Measurements from ENCODE around the gene ZNF691.

ZNF691 gene

DNA sequence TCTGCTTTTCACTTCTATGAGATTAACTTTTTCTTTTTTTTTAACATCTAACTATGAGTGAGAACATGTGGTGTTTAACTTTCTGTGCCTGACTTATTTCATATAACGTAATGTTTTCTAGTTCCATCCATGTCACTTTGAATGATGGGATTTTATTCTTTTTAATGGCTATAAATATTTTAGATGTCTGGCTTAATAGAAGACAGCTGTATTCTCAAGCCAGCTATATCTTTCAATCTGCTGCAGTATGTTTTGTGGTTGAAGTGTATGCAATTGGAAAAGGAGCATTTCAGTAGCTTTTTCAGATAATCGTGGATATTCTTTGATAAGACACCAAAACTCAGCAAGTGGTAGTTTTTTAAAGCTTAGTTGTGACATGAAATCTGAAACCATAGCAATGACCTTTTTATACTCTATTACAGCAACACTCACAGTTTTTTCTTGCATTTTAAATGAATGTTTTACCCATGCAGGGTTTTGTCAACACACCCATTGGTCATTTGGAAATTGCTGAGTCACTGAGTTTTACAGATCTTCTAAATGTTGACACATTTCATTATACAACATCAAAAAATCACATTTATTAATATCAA lies 23.5 kb upstream of the ZNF691 start (continued):
- TF ChIP-seq, protein P1, sequence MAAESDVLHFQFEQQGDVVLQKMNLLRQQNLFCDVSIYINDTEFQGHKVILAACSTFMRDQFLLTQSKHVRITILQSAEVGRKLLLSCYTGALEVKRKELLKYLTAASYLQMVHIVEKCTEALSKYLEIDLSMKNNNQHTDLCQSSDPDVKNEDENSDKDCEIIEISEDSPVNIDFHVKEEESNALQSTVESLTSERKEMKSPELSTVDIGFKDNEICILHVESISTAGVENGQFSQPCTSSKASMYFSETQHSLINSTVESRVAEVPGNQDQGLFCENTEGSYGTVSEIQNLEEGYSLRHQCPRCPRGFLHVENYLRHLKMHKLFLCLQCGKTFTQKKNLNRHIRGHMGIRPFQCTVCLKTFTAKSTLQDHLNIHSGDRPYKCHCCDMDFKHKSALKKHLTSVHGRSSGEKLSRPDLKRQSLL (tag by site-specific recombination; IDR thresholded peaks at IDR 0.05), result no peak
- TF ChIP-seq ZNF571 (tag by site-specific recombination; IDR thresholded peaks at IDR 0.05), result no peak
- TF ChIP-seq ZNF157 (tag by site-specific recombination; IDR thresholded peaks at IDR 0.05), result no peak
- TF ChIP-seq, protein P2, sequence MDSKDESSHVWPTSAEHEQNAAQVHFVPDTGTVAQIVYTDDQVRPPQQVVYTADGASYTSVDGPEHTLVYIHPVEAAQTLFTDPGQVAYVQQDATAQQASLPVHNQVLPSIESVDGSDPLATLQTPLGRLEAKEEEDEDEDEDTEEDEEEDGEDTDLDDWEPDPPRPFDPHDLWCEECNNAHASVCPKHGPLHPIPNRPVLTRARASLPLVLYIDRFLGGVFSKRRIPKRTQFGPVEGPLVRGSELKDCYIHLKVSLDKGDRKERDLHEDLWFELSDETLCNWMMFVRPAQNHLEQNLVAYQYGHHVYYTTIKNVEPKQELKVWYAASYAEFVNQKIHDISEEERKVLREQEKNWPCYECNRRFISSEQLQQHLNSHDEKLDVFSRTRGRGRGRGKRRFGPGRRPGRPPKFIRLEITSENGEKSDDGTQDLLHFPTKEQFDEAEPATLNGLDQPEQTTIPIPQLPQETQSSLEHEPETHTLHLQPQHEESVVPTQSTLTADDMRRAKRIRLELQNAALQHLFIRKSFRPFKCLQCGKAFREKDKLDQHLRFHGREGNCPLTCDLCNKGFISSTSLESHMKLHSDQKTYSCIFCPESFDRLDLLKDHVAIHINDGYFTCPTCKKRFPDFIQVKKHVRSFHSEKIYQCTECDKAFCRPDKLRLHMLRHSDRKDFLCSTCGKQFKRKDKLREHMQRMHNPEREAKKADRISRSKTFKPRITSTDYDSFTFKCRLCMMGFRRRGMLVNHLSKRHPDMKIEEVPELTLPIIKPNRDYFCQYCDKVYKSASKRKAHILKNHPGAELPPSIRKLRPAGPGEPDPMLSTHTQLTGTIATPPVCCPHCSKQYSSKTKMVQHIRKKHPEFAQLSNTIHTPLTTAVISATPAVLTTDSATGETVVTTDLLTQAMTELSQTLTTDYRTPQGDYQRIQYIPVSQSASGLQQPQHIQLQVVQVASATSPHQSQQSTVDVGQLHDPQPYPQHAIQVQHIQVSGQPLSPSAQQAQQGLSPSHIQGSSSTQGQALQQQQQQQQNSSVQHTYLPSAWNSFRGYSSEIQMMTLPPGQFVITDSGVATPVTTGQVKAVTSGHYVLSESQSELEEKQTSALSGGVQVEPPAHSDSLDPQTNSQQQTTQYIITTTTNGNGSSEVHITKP (tag by site-specific recombination; IDR thresholded peaks at IDR 0.05), result no peak
- no peak for TF ChIP-seq ZNF791 (tag by site-specific recombination; IDR thresholded peaks at IDR 0.05)
- TF ChIP-seq, protein P3, sequence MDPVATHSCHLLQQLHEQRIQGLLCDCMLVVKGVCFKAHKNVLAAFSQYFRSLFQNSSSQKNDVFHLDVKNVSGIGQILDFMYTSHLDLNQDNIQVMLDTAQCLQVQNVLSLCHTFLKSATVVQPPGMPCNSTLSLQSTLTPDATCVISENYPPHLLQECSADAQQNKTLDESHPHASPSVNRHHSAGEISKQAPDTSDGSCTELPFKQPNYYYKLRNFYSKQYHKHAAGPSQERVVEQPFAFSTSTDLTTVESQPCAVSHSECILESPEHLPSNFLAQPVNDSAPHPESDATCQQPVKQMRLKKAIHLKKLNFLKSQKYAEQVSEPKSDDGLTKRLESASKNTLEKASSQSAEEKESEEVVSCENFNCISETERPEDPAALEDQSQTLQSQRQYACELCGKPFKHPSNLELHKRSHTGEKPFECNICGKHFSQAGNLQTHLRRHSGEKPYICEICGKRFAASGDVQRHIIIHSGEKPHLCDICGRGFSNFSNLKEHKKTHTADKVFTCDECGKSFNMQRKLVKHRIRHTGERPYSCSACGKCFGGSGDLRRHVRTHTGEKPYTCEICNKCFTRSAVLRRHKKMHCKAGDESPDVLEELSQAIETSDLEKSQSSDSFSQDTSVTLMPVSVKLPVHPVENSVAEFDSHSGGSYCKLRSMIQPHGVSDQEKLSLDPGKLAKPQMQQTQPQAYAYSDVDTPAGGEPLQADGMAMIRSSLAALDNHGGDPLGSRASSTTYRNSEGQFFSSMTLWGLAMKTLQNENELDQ (tag by site-specific recombination; IDR thresholded peaks at IDR 0.05; ENCODE audit: low read depth), result no peak
- TF ChIP-seq ZNF121 (tag by site-specific recombination; IDR thresholded peaks at IDR 0.05), result no peak
- TF ChIP-seq MEIS1 (CRISPR knock-in tag; IDR thresholded peaks at IDR 0.05; ENCODE audit: borderline replicate concordance), result no peak
- no peak for TF ChIP-seq ZNF658 (tag by site-specific recombination; IDR thresholded peaks at IDR 0.05)
- TF ChIP-seq ZNF274 (IDR thresholded peaks at IDR 0.05; ENCODE audit: low read length), result no peak
- TF ChIP-seq ZNF274 (tag by site-specific recombination; IDR thresholded peaks at IDR 0.05; ENCODE audit: borderline replicate concordance), result no peak
- TF ChIP-seq ZSCAN23 (tag by site-specific recombination; IDR thresholded peaks at IDR 0.05), result no peak
- TF ChIP-seq RBAK (tag by site-specific recombination; IDR thresholded peaks at IDR 0.05), result no peak
- no peak for TF ChIP-seq ZNF624 (tag by site-specific recombination; IDR thresholded peaks at IDR 0.05)
- TF ChIP-seq ZNF341 (tag by site-specific recombination; IDR thresholded peaks at IDR 0.05; ENCODE audit: low read depth), result no peak
- no peak for TF ChIP-seq ZBTB20 (tag by site-specific recombination; IDR thresholded peaks at IDR 0.05)
- TF ChIP-seq BCL11A (tag by site-specific recombination; IDR thresholded peaks at IDR 0.05; ENCODE audit: low read depth), result no peak
- no peak; the same call in 1 of the 2 replicates for TF ChIP-seq ZNF629 (tag by site-specific recombination; IDR thresholded peaks at IDR 0.05)
- TF ChIP-seq GFI1B (tag by site-specific recombination; IDR thresholded peaks at IDR 0.05), result no peak
- peak; percentile 79 for TF ChIP-seq ZNF335 (tag by site-specific recombination; conservative IDR thresholded peaks at IDR 0.05)
- no peak for TF ChIP-seq ZNF501 (tag by site-specific recombination; IDR thresholded peaks at IDR 0.05)
- TF ChIP-seq, protein P4, sequence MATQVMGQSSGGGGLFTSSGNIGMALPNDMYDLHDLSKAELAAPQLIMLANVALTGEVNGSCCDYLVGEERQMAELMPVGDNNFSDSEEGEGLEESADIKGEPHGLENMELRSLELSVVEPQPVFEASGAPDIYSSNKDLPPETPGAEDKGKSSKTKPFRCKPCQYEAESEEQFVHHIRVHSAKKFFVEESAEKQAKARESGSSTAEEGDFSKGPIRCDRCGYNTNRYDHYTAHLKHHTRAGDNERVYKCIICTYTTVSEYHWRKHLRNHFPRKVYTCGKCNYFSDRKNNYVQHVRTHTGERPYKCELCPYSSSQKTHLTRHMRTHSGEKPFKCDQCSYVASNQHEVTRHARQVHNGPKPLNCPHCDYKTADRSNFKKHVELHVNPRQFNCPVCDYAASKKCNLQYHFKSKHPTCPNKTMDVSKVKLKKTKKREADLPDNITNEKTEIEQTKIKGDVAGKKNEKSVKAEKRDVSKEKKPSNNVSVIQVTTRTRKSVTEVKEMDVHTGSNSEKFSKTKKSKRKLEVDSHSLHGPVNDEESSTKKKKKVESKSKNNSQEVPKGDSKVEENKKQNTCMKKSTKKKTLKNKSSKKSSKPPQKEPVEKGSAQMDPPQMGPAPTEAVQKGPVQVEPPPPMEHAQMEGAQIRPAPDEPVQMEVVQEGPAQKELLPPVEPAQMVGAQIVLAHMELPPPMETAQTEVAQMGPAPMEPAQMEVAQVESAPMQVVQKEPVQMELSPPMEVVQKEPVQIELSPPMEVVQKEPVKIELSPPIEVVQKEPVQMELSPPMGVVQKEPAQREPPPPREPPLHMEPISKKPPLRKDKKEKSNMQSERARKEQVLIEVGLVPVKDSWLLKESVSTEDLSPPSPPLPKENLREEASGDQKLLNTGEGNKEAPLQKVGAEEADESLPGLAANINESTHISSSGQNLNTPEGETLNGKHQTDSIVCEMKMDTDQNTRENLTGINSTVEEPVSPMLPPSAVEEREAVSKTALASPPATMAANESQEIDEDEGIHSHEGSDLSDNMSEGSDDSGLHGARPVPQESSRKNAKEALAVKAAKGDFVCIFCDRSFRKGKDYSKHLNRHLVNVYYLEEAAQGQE (tag by site-specific recombination; IDR thresholded peaks at IDR 0.05), result no peak
- no peak for TF ChIP-seq ZNF610 (tag by site-specific recombination; IDR thresholded peaks at IDR 0.05; ENCODE audit: borderline replicate concordance)
- peak; percentile 42 for TF ChIP-seq FEZF1 (tag by site-specific recombination; IDR thresholded peaks at IDR 0.05)
- no peak for TF ChIP-seq ZBTB1 (tag by site-specific recombination; IDR thresholded peaks at IDR 0.05)
- no peak for TF ChIP-seq ZNF792 (tag by site-specific recombination; IDR thresholded peaks at IDR 0.05)
- no peak for TF ChIP-seq ZNF140 (tag by site-specific recombination; IDR thresholded peaks at IDR 0.05)
- TF ChIP-seq GLI4 (tag by site-specific recombination; IDR thresholded peaks at IDR 0.05), result no peak
